Endothelial cell (in vitro differentiated cells): ENCODE data around the gene LRRC8B. TPM values are rescaled to one million over a fixed set of nuclear protein-coding genes. Genes with fewer than 3 reads are reported as not detected.

Experiments used
- DNase-seq: peaks from one replicate; pipeline ENCODE4 v3.0.0; 2021; ENCODE audit warnings: low spot score
- H3K27ac Mint-ChIP-seq: one replicate; pipeline ENCODE4 v1.8.0; 2021; ENCODE audit warnings: mixed read lengths, inconsistent platforms; ENCODE audit not compliant: unreplicated experiment
- H3K27me3 Mint-ChIP-seq: one replicate; pipeline ENCODE4 v1.8.0; 2021; ENCODE audit warnings: mild to moderate bottlenecking, moderate library complexity, mixed read lengths, inconsistent platforms; ENCODE audit not compliant: unreplicated experiment
- H3K36me3 Mint-ChIP-seq: one replicate; pipeline ENCODE4 v1.8.0; 2021; ENCODE audit warnings: mild to moderate bottlenecking, low read depth, mixed read lengths, inconsistent platforms; ENCODE audit not compliant: unreplicated experiment
- H3K4me1 Mint-ChIP-seq: one replicate; pipeline ENCODE4 v1.8.0; 2021; ENCODE audit warnings: mild to moderate bottlenecking, mixed read lengths, inconsistent platforms; ENCODE audit not compliant: unreplicated experiment
- H3K4me3 Mint-ChIP-seq: one replicate; pipeline ENCODE4 v1.8.0; 2021; ENCODE audit warnings: mild to moderate bottlenecking, mixed read lengths, inconsistent platforms; ENCODE audit not compliant: unreplicated experiment
- H3K9me3 Mint-ChIP-seq: one replicate; pipeline ENCODE4 v1.8.0; 2021; ENCODE audit warnings: mixed read lengths, inconsistent platforms; ENCODE audit not compliant: unreplicated experiment
- CTCF ChIP-seq: fragments of 200-600 bp; sonication (generic); IDR thresholded peaks from one replicate; pipeline ENCODE4 v1.5.0; 2021; ENCODE audit warnings: antibody characterized with exemption; ENCODE audit not compliant: unreplicated experiment
- total RNA-seq: library from RNA; stranded (reverse); fragmentation: NEBNext Ultra II Directional; extraction: Animal tissue kit (Norgen Biotek cat#: 25700); gene quantifications from one replicate; pipeline ENCODE4 v1.2.1, GENCODE V29; 2021; ENCODE audit not compliant: unreplicated experiment

LRRC8B gene
- total RNA-seq, 1 donor from 2014 or later = 14.5 TPM

GRCh38 chr1:89646259-89646658 is 121.6 kb downstream of the LRRC8B start:
- no peak for TF ChIP-seq CTCF
- Mint-ChIP-seq H3K4me1 (peaks cover 18% of the 10 kb centered on the region), H3K36me3 (peaks cover 4% of the 10 kb centered on the region), H3K9me3 (no peaks in the 10 kb centered on the region), H3K27ac (no peak overlapping the region), H3K4me3 (no peak overlapping the region), H3K27me3 (peaks cover 1% of the 10 kb centered on the region)
- no peak for DNase-seq

Other genes with a start within 250 kb of the LRRC8B start
- gene GBP6, start 160.8 kb upstream of the LRRC8B start, total RNA-seq = 0.26 TPM
- 20.1 TPM for gene LRRC8C, start 108.3 kb downstream of the LRRC8B start, total RNA-seq